HG02852 (cell line): ENCODE data around the gene FAM187B.

Experiments used
- ATAC-seq: cut with Tn5 transposase; IDR thresholded peaks from one replicate; pipeline ENCODE4 v1.9.1; 2021; ENCODE audit warnings: mild to moderate bottlenecking, moderate library complexity; ENCODE audit not compliant: unreplicated experiment

FAM187B gene

GRCh38 chr19:35179830-35180229 lies 48.7 kb downstream of the FAM187B start:
- no peak for ATAC-seq

- no peak for ATAC-seq
These were observed 49.8 kb downstream of the FAM187B start for GRCh38 chr19:35178701-35179100.

GRCh38 chr19:35177377-35178274 lies 50.9 kb downstream of the FAM187B start:
- no peak for ATAC-seq

GRCh38 chr19:35176181-35176570 lies 52.4 kb downstream of the FAM187B start:
- ATAC-seq = no peak
